Measurements from ENCODE around the gene HEG1. TPM values are rescaled to one million over a fixed set of nuclear protein-coding genes. Genes with fewer than 3 reads are reported as not detected.

HEG1 gene
- polyA plus RNA-seq, 1 experiment, result 98.3 TPM

- Histone ChIP-seq H3K4me3 (ENCODE audit: low read depth, low read length) (no peak overlapping the region), H3K27me3 (ENCODE audit: control insufficient read depth, insufficient read depth, low read length) (no peaks in the 10 kb centered on the region), H3K9me3 (ENCODE audit: control insufficient read depth, insufficient read depth, low read length) (no peaks in the 10 kb centered on the region), H3K27ac (ENCODE audit: low read depth, low read length) (no peak overlapping the region)
- DNase-seq (ENCODE audit: low read depth, low spot score), result no peak
- ChIA-PET POLR2A (interaction anchor here (0.6 kb wide), 1 partner anchor 568 kb away, joined by 5 read pairs; no protein-coding TSS in a partner anchor), CTCF (interaction anchor here (2.1 kb wide), 1 partner anchor 12 kb away, joined by 5 read pairs; no protein-coding TSS in a partner anchor)
- TF ChIP-seq, protein P1, sequence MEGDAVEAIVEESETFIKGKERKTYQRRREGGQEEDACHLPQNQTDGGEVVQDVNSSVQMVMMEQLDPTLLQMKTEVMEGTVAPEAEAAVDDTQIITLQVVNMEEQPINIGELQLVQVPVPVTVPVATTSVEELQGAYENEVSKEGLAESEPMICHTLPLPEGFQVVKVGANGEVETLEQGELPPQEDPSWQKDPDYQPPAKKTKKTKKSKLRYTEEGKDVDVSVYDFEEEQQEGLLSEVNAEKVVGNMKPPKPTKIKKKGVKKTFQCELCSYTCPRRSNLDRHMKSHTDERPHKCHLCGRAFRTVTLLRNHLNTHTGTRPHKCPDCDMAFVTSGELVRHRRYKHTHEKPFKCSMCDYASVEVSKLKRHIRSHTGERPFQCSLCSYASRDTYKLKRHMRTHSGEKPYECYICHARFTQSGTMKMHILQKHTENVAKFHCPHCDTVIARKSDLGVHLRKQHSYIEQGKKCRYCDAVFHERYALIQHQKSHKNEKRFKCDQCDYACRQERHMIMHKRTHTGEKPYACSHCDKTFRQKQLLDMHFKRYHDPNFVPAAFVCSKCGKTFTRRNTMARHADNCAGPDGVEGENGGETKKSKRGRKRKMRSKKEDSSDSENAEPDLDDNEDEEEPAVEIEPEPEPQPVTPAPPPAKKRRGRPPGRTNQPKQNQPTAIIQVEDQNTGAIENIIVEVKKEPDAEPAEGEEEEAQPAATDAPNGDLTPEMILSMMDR (IDR thresholded peaks at IDR 0.05; ENCODE audit: low read depth, low read length), result no peak
These were observed 22.2 kb downstream of the HEG1 start for GRCh38 chr3:125033616-125034015.

GRCh38 chr3:125033135-125033534, 22.7 kb downstream of the HEG1 start:
- POLR2A ChIA-PET, result interaction anchor here (0.6 kb wide), 1 partner anchor 568 kb away, joined by 5 read pairs; no protein-coding TSS in a partner anchor
- no peak overlapping the region for H3K4me3 ChIP-seq (ENCODE audit: low read depth, low read length)
- DNase-seq (ENCODE audit: low read depth, low spot score), result no peak
- no peaks in the 10 kb centered on the region for H3K27me3 ChIP-seq (ENCODE audit: control insufficient read depth, insufficient read depth, low read length)
- TF ChIP-seq, protein P1 (IDR thresholded peaks at IDR 0.05; ENCODE audit: low read depth, low read length), result no peak
- H3K27ac ChIP-seq (ENCODE audit: low read depth, low read length), result no peak overlapping the region
- CTCF ChIA-PET, result interaction anchor here (2.1 kb wide), 1 partner anchor 13 kb away, joined by 5 read pairs; no protein-coding TSS in a partner anchor
- no peaks in the 10 kb centered on the region for H3K9me3 ChIP-seq (ENCODE audit: control insufficient read depth, insufficient read depth, low read length)

DNA sequence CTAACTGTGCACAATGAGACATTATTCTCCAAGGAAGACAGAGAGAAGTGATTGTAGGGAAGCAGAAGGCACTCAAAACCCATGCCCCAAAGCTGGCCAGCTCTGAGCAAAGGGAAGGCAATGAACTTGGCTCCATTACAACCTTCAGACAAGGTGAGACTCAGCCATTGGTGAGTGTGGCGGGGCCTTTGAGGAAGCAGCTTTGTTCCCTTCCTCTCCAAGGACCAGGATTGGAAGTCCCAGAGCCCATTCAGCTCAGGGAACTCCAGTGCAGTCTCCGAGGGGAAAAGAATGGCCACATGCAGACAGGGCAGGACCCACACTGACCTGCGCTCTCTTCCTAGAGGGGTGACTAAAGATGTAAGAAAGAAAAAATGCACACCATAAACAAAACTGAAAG, 23.1 kb downstream of the HEG1 start:
- H3K4me3 ChIP-seq (ENCODE audit: low read depth, low read length), result no peak overlapping the region
- no peak overlapping the region for H3K27ac ChIP-seq (ENCODE audit: low read depth, low read length)
- TF ChIP-seq, protein P1 (IDR thresholded peaks at IDR 0.05; ENCODE audit: low read depth, low read length), result no peak
- no peaks in the 10 kb centered on the region for H3K27me3 ChIP-seq (ENCODE audit: control insufficient read depth, insufficient read depth, low read length)
- ChIA-PET CTCF (interaction anchor here (2.1 kb wide), 1 partner anchor 13 kb away, joined by 5 read pairs; no protein-coding TSS in a partner anchor), POLR2A (no interaction called here)
- H3K9me3 ChIP-seq (ENCODE audit: control insufficient read depth, insufficient read depth, low read length), result no peaks in the 10 kb centered on the region
- no peak for DNase-seq (ENCODE audit: low read depth, low spot score)

GRCh38 chr3:125032100-125032643, 23.6 kb downstream of the HEG1 start:
- DNase-seq (ENCODE audit: low read depth, low spot score), result no peak
- no peak overlapping the region for H3K27ac ChIP-seq (ENCODE audit: low read depth, low read length)
- H3K9me3 ChIP-seq (ENCODE audit: control insufficient read depth, insufficient read depth, low read length), result no peaks in the 10 kb centered on the region
- no peaks in the 10 kb centered on the region for H3K27me3 ChIP-seq (ENCODE audit: control insufficient read depth, insufficient read depth, low read length)
- POLR2A ChIA-PET, result interaction anchor here (0.6 kb wide), 1 partner anchor 28 kb away, joined by 3 read pairs; no protein-coding TSS in a partner anchor
- CTCF ChIA-PET, result interaction anchor here (2.1 kb wide), 1 partner anchor 13 kb away, joined by 5 read pairs; no protein-coding TSS in a partner anchor
- H3K4me3 ChIP-seq (ENCODE audit: low read depth, low read length), result no peak overlapping the region
- TF ChIP-seq, protein P1 (IDR thresholded peaks at IDR 0.05; ENCODE audit: low read depth, low read length), result no peak

DNA sequence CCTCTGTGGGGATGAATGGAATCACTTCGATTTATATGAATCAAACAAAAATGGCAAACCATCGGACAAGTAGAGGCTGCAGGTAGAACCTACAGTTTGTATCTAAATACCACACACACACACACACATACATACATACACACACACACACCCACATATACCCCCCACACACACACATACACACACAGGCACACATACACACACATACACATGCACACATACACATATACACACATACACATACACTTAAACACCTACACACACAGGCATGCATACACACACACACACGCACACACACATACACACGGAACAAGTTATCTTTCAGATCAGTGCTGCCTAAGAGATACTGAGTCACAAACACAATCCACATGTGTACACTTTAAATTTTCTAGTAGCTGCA, 24.3 kb downstream of the HEG1 start:
- Histone ChIP-seq H3K9me3 (ENCODE audit: control insufficient read depth, insufficient read depth, low read length) (no peaks in the 10 kb centered on the region), H3K27ac (ENCODE audit: low read depth, low read length) (no peak overlapping the region), H3K27me3 (ENCODE audit: control insufficient read depth, insufficient read depth, low read length) (no peaks in the 10 kb centered on the region), H3K4me3 (ENCODE audit: low read depth, low read length) (no peak overlapping the region)
- CTCF ChIA-PET, result no interaction called here
- POLR2A ChIA-PET, result no interaction called here
- TF ChIP-seq, protein P1 (IDR thresholded peaks at IDR 0.05; ENCODE audit: low read depth, low read length), result no peak
- DNase-seq (ENCODE audit: low read depth, low spot score), result no peak
